Measurements from ENCODE around the gene APBA2.

The APBA2 gene

GRCh38 chr15:29107971-29108645 lies 222.3 kb downstream of the APBA2 start:
- Histone ChIP-seq H3K4me1 (ENCODE audit: control insufficient read depth, insufficient read depth, low read length, poor library complexity, severe bottlenecking) (no peaks in the 10 kb centered on the region), H3K27me3 (replicated peaks; ENCODE audit: control insufficient read depth, insufficient read depth, low read length, poor library complexity, severe bottlenecking) (no peaks in the 10 kb centered on the region), H3K36me3 (ENCODE audit: control insufficient read depth, insufficient read depth, low read length) (peaks cover 14% of the 10 kb centered on the region), H3K27ac (ENCODE audit: insufficient read depth, low read length, poor library complexity, severe bottlenecking) (no peak overlapping the region), H3K9me3 (ENCODE audit: control insufficient read depth, low read length) (no peaks in the 10 kb centered on the region), H3K4me3 (ENCODE audit: insufficient read depth, low read depth, low read length, poor library complexity, severe bottlenecking) (no peak overlapping the region)
- no peak for DNase-seq

DNA sequence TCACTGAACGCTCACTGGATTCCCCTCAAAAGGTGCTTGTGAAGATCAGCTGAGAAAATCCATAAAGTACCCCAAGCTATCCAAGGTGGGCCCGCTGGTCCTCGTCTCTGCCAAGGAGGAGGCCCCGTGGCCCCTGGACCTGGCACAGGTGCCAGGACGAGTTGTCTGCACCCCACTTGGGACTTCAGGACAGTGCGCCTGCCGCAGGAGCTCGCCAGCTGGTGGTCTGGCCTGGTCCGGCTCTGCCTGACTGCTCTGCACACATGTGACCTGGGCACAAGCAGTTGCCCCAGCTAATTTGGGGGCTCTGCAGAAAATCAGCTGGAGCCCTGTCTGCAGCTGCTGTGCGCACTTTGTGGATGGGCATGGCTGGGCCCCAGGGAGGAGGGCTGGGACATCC lies 224.0 kb downstream of the APBA2 start:
- no peak for DNase-seq
- H3K4me1 ChIP-seq (ENCODE audit: control insufficient read depth, insufficient read depth, low read length, poor library complexity, severe bottlenecking), result no peaks in the 10 kb centered on the region
- H3K36me3 ChIP-seq (ENCODE audit: control insufficient read depth, insufficient read depth, low read length), result peaks cover 14% of the 10 kb centered on the region
- no peaks in the 10 kb centered on the region for H3K9me3 ChIP-seq (ENCODE audit: control insufficient read depth, low read length)
- H3K27ac ChIP-seq (ENCODE audit: insufficient read depth, low read length, poor library complexity, severe bottlenecking), result no peak overlapping the region
- no peaks in the 10 kb centered on the region for H3K27me3 ChIP-seq (replicated peaks; ENCODE audit: control insufficient read depth, insufficient read depth, low read length, poor library complexity, severe bottlenecking)
- no peak overlapping the region for H3K4me3 ChIP-seq (ENCODE audit: insufficient read depth, low read depth, low read length, poor library complexity, severe bottlenecking)

DNA sequence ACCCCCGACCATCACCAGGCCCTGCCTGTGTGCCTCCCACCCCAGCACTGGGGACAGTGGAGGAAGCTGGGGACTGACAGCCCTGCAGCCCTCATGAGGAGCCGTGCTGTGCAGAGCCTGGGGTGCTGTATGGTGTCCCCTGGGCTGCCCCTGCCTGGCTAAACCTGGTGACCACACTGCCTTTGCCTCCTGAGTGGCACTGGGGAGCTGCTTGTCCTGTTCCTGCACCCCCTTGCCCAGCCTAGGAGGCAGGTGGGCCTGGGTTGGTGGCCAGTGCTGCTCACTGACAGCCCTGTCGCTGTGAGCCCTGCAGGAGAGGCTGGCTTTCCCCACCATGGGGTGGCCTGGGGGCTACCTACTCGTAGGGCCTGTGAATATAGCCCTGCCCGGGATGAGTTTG lies 224.4 kb downstream of the APBA2 start:
- Histone ChIP-seq H3K27me3 (replicated peaks; ENCODE audit: control insufficient read depth, insufficient read depth, low read length, poor library complexity, severe bottlenecking) (no peaks in the 10 kb centered on the region), H3K4me1 (ENCODE audit: control insufficient read depth, insufficient read depth, low read length, poor library complexity, severe bottlenecking) (no peaks in the 10 kb centered on the region), H3K27ac (ENCODE audit: insufficient read depth, low read length, poor library complexity, severe bottlenecking) (no peak overlapping the region), H3K4me3 (ENCODE audit: insufficient read depth, low read depth, low read length, poor library complexity, severe bottlenecking) (no peak overlapping the region), H3K9me3 (ENCODE audit: control insufficient read depth, low read length) (no peaks in the 10 kb centered on the region), H3K36me3 (ENCODE audit: control insufficient read depth, insufficient read depth, low read length) (peaks cover 14% of the 10 kb centered on the region)
- no peak for DNase-seq

GRCh38 chr15:29110733-29111132 lies 225.0 kb downstream of the APBA2 start:
- no peaks in the 10 kb centered on the region for H3K9me3 ChIP-seq (ENCODE audit: control insufficient read depth, low read length)
- H3K36me3 ChIP-seq (ENCODE audit: control insufficient read depth, insufficient read depth, low read length), result peaks cover 12% of the 10 kb centered on the region
- no peak overlapping the region for H3K4me3 ChIP-seq (ENCODE audit: insufficient read depth, low read depth, low read length, poor library complexity, severe bottlenecking)
- no peaks in the 10 kb centered on the region for H3K4me1 ChIP-seq (ENCODE audit: control insufficient read depth, insufficient read depth, low read length, poor library complexity, severe bottlenecking)
- H3K27ac ChIP-seq (ENCODE audit: insufficient read depth, low read length, poor library complexity, severe bottlenecking), result no peak overlapping the region
- no peak for DNase-seq
- H3K27me3 ChIP-seq (replicated peaks; ENCODE audit: control insufficient read depth, insufficient read depth, low read length, poor library complexity, severe bottlenecking), result no peaks in the 10 kb centered on the region

- Histone ChIP-seq H3K27ac (ENCODE audit: insufficient read depth, low read length, poor library complexity, severe bottlenecking) (no peak overlapping the region), H3K4me3 (ENCODE audit: insufficient read depth, low read depth, low read length, poor library complexity, severe bottlenecking) (no peak overlapping the region), H3K36me3 (ENCODE audit: control insufficient read depth, insufficient read depth, low read length) (peaks cover 9% of the 10 kb centered on the region), H3K27me3 (replicated peaks; ENCODE audit: control insufficient read depth, insufficient read depth, low read length, poor library complexity, severe bottlenecking) (no peaks in the 10 kb centered on the region), H3K9me3 (ENCODE audit: control insufficient read depth, low read length) (no peaks in the 10 kb centered on the region), H3K4me1 (ENCODE audit: control insufficient read depth, insufficient read depth, low read length, poor library complexity, severe bottlenecking) (no peaks in the 10 kb centered on the region)
- DNase-seq, result no peak
Observed at GRCh38 chr15:29111705-29112281, 226.0 kb downstream of the APBA2 start.

GRCh38 chr15:29113336-29114220 lies 227.8 kb downstream of the APBA2 start:
- no peaks in the 10 kb centered on the region for H3K27me3 ChIP-seq (replicated peaks; ENCODE audit: control insufficient read depth, insufficient read depth, low read length, poor library complexity, severe bottlenecking)
- H3K27ac ChIP-seq (ENCODE audit: insufficient read depth, low read length, poor library complexity, severe bottlenecking), result no peak overlapping the region
- no peak overlapping the region for H3K4me3 ChIP-seq (ENCODE audit: insufficient read depth, low read depth, low read length, poor library complexity, severe bottlenecking)
- H3K9me3 ChIP-seq (ENCODE audit: control insufficient read depth, low read length), result no peaks in the 10 kb centered on the region
- no peak for DNase-seq
- no peaks in the 10 kb centered on the region for H3K4me1 ChIP-seq (ENCODE audit: control insufficient read depth, insufficient read depth, low read length, poor library complexity, severe bottlenecking)
- peaks cover under 1% of the 10 kb centered on the region for H3K36me3 ChIP-seq (ENCODE audit: control insufficient read depth, insufficient read depth, low read length)

- no peak overlapping the region for H3K4me3 ChIP-seq (ENCODE audit: insufficient read depth, low read depth, low read length, poor library complexity, severe bottlenecking)
- no peaks in the 10 kb centered on the region for H3K36me3 ChIP-seq (ENCODE audit: control insufficient read depth, insufficient read depth, low read length)
- DNase-seq, result no peak
- H3K4me1 ChIP-seq (ENCODE audit: control insufficient read depth, insufficient read depth, low read length, poor library complexity, severe bottlenecking), result no peaks in the 10 kb centered on the region
- no peak overlapping the region for H3K27ac ChIP-seq (ENCODE audit: insufficient read depth, low read length, poor library complexity, severe bottlenecking)
- no peaks in the 10 kb centered on the region for H3K9me3 ChIP-seq (ENCODE audit: control insufficient read depth, low read length)
- no peaks in the 10 kb centered on the region for H3K27me3 ChIP-seq (replicated peaks; ENCODE audit: control insufficient read depth, insufficient read depth, low read length, poor library complexity, severe bottlenecking)
Observed at GRCh38 chr15:29114221-29115092, 228.7 kb downstream of the APBA2 start.

DNA sequence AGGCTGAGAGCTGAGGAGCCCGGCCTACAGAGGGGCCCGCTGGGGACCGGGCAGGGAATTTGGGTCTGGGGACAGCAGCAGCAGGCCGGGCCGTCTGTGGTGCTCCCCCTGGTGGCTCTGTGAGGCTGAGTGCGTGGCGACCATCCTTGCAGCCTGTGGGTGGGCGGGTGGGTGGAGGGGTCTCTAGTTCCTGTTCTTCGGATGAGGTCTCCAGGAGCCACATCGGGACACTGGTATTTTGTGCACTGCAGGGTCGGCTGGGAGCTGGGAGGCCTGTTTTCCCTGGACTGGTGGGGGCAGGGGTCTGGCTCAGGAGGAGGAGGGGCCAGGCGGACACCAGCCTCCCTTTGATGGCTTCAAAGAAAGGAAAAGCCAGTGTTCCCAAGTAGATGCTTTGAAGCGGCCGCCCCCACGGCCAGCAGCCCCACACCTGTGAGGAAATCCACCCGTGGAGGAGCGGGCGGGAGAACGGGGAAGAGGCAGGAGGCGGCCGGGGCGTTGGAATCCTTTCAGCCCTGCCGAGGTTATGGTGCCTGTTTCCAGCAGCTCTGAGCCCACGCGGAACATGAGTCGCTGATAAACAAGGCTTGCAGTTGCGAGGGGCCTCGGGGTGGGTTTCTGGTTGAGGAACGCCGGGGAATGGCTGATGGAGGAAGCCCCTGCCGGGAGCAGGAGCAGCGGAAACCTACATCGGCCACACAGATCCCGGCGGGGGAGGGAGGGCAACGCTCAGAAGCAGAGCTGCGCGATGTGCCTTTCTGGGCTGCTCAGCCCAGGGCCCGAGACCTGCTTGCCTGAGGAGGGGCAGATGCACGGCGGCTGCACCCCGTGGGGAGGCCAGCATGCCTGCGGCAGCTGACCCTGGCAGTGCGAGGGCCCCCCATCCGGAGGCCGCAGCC lies 229.6 kb downstream of the APBA2 start:
- Histone ChIP-seq H3K9me3 (ENCODE audit: control insufficient read depth, low read length) (no peaks in the 10 kb centered on the region), H3K27me3 (replicated peaks; ENCODE audit: control insufficient read depth, insufficient read depth, low read length, poor library complexity, severe bottlenecking) (no peaks in the 10 kb centered on the region), H3K4me1 (ENCODE audit: control insufficient read depth, insufficient read depth, low read length, poor library complexity, severe bottlenecking) (no peaks in the 10 kb centered on the region), H3K4me3 (ENCODE audit: insufficient read depth, low read depth, low read length, poor library complexity, severe bottlenecking) (no peak overlapping the region), H3K36me3 (ENCODE audit: control insufficient read depth, insufficient read depth, low read length) (no peaks in the 10 kb centered on the region), H3K27ac (ENCODE audit: insufficient read depth, low read length, poor library complexity, severe bottlenecking) (no peak overlapping the region)
- DNase-seq, result no peak

All from effector memory CD4-positive, alpha-beta T cell (primary cell).